Measurements from ENCODE around the gene VWC2L.

DNA sequence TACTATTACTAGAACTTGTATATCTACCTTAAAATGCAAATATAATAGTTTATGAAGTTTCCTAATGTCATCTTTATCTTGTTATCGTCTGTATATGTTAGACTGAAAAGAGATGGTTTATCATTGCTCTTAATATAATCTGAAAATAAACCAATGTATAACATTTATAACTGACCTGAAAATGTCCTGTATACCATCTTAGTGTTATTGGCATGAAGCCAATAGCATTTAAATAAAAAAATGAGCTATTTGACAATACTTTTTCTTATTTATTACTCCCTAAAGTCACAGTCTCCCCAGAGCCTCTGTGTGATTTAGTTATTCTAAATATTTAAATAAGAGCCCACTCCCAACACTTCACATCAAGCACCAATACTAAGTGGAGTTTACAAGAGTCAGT lies 1.8 kb downstream of the VWC2L start:
- TF ChIP-seq, protein P1, sequence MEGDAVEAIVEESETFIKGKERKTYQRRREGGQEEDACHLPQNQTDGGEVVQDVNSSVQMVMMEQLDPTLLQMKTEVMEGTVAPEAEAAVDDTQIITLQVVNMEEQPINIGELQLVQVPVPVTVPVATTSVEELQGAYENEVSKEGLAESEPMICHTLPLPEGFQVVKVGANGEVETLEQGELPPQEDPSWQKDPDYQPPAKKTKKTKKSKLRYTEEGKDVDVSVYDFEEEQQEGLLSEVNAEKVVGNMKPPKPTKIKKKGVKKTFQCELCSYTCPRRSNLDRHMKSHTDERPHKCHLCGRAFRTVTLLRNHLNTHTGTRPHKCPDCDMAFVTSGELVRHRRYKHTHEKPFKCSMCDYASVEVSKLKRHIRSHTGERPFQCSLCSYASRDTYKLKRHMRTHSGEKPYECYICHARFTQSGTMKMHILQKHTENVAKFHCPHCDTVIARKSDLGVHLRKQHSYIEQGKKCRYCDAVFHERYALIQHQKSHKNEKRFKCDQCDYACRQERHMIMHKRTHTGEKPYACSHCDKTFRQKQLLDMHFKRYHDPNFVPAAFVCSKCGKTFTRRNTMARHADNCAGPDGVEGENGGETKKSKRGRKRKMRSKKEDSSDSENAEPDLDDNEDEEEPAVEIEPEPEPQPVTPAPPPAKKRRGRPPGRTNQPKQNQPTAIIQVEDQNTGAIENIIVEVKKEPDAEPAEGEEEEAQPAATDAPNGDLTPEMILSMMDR (IDR thresholded peaks at IDR 0.05), result no peak
- TF ChIP-seq POLR2AphosphoS5 (IDR thresholded peaks at IDR 0.05) (no peak), POLR2A (IDR thresholded peaks at IDR 0.05) (no peak)

Data from prostate gland (tissue), 2 donors.